Measurements from ENCODE around the gene SEMA3F. TPM values are rescaled to one million over a fixed set of nuclear protein-coding genes. Genes with fewer than 3 reads are reported as not detected.

SEMA3F gene
- total RNA-seq, 1 donor from 2014 or later, result 14.5 TPM

DNA sequence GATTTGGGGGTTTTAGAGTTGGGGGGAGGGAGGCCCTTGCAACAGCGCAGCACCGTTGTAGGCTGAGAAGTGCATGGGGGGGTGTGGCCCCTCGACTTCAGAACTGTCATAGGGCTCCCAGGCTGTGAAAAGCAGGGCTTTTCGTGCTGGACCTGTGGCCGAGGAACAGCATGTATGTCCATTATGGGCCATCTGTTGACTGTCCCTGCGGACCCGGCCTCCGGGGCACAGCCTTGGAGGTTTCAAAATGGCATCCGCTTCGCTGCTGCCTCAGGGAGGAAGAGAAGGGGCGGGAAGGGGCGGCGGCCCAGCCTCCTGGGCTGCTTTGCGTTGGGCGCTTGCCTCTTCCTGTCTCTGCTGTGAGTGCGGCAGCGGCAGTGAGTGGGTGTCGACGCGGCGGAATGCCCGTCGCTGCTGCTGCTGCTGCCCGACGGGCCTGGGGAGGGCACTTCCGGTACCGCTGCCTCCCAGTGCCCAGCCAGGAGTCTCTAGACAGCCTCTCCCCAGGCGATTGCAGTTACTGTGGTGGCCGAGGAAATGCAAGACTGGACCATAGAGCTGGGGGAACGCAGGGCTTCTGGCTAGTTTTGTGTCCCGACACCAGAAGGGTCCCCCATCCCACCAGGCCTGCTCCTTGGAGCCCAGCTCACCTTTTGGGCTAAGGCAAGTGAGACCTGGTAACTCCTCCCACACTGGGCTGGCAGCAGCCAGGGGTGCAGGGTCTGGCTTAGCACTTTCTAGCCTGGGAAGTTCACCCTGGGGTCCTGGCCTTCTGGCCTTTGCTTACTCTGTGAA, 82.8 kb downstream of the SEMA3F start:
- no peaks in the 10 kb centered on the region for H3K27me3 ChIP-seq
- peaks cover 70% of the 10 kb centered on the region for H3K79me2 ChIP-seq (ENCODE audit: low read depth)
- TF ChIP-seq EZH2phosphoT487 (IDR thresholded peaks at IDR 0.05) (no peak), EZH2 (IDR thresholded peaks at IDR 0.05) (no peak)
- Mint-ChIP-seq H3K9me3 (no peaks in the 10 kb centered on the region), H3K4me1 (peaks cover 74% of the 10 kb centered on the region), H3K36me3 (peaks cover 11% of the 10 kb centered on the region), H3K27ac (no peak overlapping the region), H3K27me3 (ENCODE audit: insufficient read depth, low read depth) (peaks cover 20% of the 10 kb centered on the region), H3K4me3 (peak overlapping the region; percentile 100)
- H4K20me1 ChIP-seq (ENCODE audit: low read depth), result peaks cover 63% of the 10 kb centered on the region
- peaks cover 57% of the 10 kb centered on the region for H3K4me1 ChIP-seq
- peaks cover 53% of the 10 kb centered on the region for H3F3A ChIP-seq (ENCODE audit: low read depth)
- H3K27ac ChIP-seq, result peak overlapping the region; percentile 88
- DNase-seq (ENCODE audit: low spot score), result peak; percentile 69
- H2AFZ ChIP-seq (replicated peaks), result no peak overlapping the region
- H3K9ac ChIP-seq, result peak overlapping the region; percentile 82
- peak overlapping the region; percentile 97 for H3K4me2 ChIP-seq
- H3K36me3 ChIP-seq, result no peaks in the 10 kb centered on the region
- H3K4me3 ChIP-seq, result peak overlapping the region; percentile 89
- no peaks in the 10 kb centered on the region for H3K9me3 ChIP-seq (ENCODE audit: low read depth)

DNA sequence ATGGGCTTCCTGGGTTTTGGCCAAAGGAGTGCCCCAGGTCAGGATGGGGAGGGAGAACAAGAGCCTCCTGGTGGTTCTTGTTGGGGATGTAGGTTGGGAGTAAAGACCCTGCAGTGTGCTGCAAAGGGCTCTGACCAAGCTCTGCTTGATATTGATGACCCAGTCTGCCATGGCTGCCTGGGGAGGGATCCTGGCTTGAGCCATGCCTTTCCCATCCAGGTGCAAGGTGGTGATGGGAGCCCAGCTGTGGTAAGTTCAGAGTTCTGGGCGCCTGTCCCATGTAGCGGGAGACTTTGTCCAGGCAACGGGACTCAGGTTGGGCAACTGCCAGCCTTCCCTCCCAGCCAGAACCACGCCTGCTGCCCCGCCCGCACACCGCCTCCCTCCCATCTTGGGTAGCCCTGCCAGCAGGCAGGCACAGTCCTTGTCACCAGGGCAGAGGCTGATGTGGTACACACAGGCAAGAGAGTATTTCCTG, 83.5 kb downstream of the SEMA3F start:
- peaks cover 70% of the 10 kb centered on the region for H3K4me1 Mint-ChIP-seq

More for the DNA sequence above, 83.5 kb downstream of the SEMA3F start:
- H3K4me2 ChIP-seq, result peak overlapping the region; percentile 97
- no peaks in the 10 kb centered on the region for H3K27me3 ChIP-seq
- H3F3A ChIP-seq (ENCODE audit: low read depth), result peaks cover 53% of the 10 kb centered on the region
- Mint-ChIP-seq H3K9me3 (no peaks in the 10 kb centered on the region), H3K27ac (no peak overlapping the region), H3K27me3 (ENCODE audit: insufficient read depth, low read depth) (peaks cover 18% of the 10 kb centered on the region), H3K4me3 (peak overlapping the region; percentile 100), H3K36me3 (peaks cover 9% of the 10 kb centered on the region)
- H3K79me2 ChIP-seq (ENCODE audit: low read depth), result peaks cover 76% of the 10 kb centered on the region
- peak overlapping the region; percentile 89 for H3K4me3 ChIP-seq
- no peaks in the 10 kb centered on the region for H3K36me3 ChIP-seq
- peak overlapping the region; percentile 82 for H3K9ac ChIP-seq
- TF ChIP-seq EZH2phosphoT487 (IDR thresholded peaks at IDR 0.05) (no peak), EZH2 (IDR thresholded peaks at IDR 0.05) (no peak)
- TF ChIP-seq, protein P1, sequence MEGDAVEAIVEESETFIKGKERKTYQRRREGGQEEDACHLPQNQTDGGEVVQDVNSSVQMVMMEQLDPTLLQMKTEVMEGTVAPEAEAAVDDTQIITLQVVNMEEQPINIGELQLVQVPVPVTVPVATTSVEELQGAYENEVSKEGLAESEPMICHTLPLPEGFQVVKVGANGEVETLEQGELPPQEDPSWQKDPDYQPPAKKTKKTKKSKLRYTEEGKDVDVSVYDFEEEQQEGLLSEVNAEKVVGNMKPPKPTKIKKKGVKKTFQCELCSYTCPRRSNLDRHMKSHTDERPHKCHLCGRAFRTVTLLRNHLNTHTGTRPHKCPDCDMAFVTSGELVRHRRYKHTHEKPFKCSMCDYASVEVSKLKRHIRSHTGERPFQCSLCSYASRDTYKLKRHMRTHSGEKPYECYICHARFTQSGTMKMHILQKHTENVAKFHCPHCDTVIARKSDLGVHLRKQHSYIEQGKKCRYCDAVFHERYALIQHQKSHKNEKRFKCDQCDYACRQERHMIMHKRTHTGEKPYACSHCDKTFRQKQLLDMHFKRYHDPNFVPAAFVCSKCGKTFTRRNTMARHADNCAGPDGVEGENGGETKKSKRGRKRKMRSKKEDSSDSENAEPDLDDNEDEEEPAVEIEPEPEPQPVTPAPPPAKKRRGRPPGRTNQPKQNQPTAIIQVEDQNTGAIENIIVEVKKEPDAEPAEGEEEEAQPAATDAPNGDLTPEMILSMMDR (IDR thresholded peaks at IDR 0.05), result no peak
- DNase-seq (ENCODE audit: low spot score), result no peak
- no peak overlapping the region for H2AFZ ChIP-seq (replicated peaks)
- no peaks in the 10 kb centered on the region for H3K9me3 ChIP-seq (ENCODE audit: low read depth)
- peaks cover 66% of the 10 kb centered on the region for H4K20me1 ChIP-seq (ENCODE audit: low read depth)
- peaks cover 55% of the 10 kb centered on the region for H3K4me1 ChIP-seq
- peak overlapping the region; percentile 88 for H3K27ac ChIP-seq

MicroRNAs within 50 kb of the gene (microRNA counts, 767-probe panel; counts per million panel counts)
- 460 counts per million, percentile 90 among the panel's probes with 10 or more counts for microRNA hsa-miR-566

Small RNA genes within 50 kb of the gene (microRNA-seq; reads per million reads assigned to microRNA genes)
- not detected for gene MIR566
- not detected for gene MIR5787

Small RNA genes within 50 kb of the gene (small RNA-seq; reads per million reads assigned to genes)
- gene MIR566 (not detected), gene MIR5787 (not detected)

Other genes starting within 250 kb of the SEMA3F start
- gene MON1A, start 225.5 kb upstream of the SEMA3F start, total RNA-seq (ENCODE audit: low replicate concordance), result 1.9 and 4.5 TPM in 2 replicates
- 126 and 170 TPM in 2 replicates for gene RBM6, start 215.2 kb upstream of the SEMA3F start, total RNA-seq (ENCODE audit: low replicate concordance)
- 282 and 372 TPM in 2 replicates for gene RBM5, start 66.4 kb upstream of the SEMA3F start, total RNA-seq (ENCODE audit: low replicate concordance)
- gene GNAT1, start 36.3 kb downstream of the SEMA3F start, total RNA-seq (ENCODE audit: low replicate concordance), result 0.03 TPM in 1 of 2 replicates, not detected in the other
- 0.17 and 0.77 TPM in 2 replicates for gene SLC38A3, start 49.9 kb downstream of the SEMA3F start, total RNA-seq (ENCODE audit: low replicate concordance)
- gene GNAI2, start 80.9 kb downstream of the SEMA3F start, total RNA-seq (ENCODE audit: low replicate concordance), result 249 and 321 TPM in 2 replicates
- 0.80 and 8.6 TPM in 2 replicates for gene SEMA3B, start 113.8 kb downstream of the SEMA3F start, total RNA-seq (ENCODE audit: low replicate concordance)
- gene LSMEM2, start 123.8 kb downstream of the SEMA3F start, total RNA-seq (ENCODE audit: low replicate concordance), result 0.37 TPM in 1 of 2 replicates, not detected in the other
- gene IFRD2, start 137.1 kb downstream of the SEMA3F start, total RNA-seq (ENCODE audit: low replicate concordance), result 26.4 and 45.6 TPM in 2 replicates
- 2.2 and 4.9 TPM in 2 replicates for gene HYAL3, start 144.1 kb downstream of the SEMA3F start, total RNA-seq (ENCODE audit: low replicate concordance)
- gene NAA80, start 144.1 kb downstream of the SEMA3F start, total RNA-seq (ENCODE audit: low replicate concordance), result 10.1 and 21.8 TPM in 2 replicates
- gene HYAL1, start 148.2 kb downstream of the SEMA3F start, total RNA-seq (ENCODE audit: low replicate concordance), result 1.6 and 3.0 TPM in 2 replicates
- 38.9 and 92.3 TPM in 2 replicates for gene HYAL2, start 167.4 kb downstream of the SEMA3F start, total RNA-seq (ENCODE audit: low replicate concordance)
- 14.9 and 36.1 TPM in 2 replicates for gene TUSC2, start 172.9 kb downstream of the SEMA3F start, total RNA-seq (ENCODE audit: low replicate concordance)
- gene RASSF1, start 185.5 kb downstream of the SEMA3F start, total RNA-seq (ENCODE audit: low replicate concordance), result 13.7 and 19.5 TPM in 2 replicates
- 0.37 and 1.7 TPM in 2 replicates for gene ZMYND10, start 190.4 kb downstream of the SEMA3F start, total RNA-seq (ENCODE audit: low replicate concordance)
- gene NPRL2, start 195.5 kb downstream of the SEMA3F start, total RNA-seq (ENCODE audit: low replicate concordance), result 15.5 and 35.7 TPM in 2 replicates
- 2.2 and 13.8 TPM in 2 replicates for gene CYB561D2, start 195.5 kb downstream of the SEMA3F start, total RNA-seq (ENCODE audit: low replicate concordance)
- 6.3 and 28.0 TPM in 2 replicates for gene TMEM115, start 204.2 kb downstream of the SEMA3F start, total RNA-seq (ENCODE audit: low replicate concordance)